Gastroesophageal sphincter (tissue), 3 donors: ENCODE data around the gene CLIC4.

Experiments used
- CTCF ChIP-seq, 4 experiments: fragments of 200-600 bp in 2 of 4; fragments of 450-650 bp in 2 of 4; sonication (generic) in 1 of 4; IDR thresholded peaks; one replicate each; pipeline ENCODE4 v1.5.1; 2017 to 2019; ENCODE audit warnings: antibody characterized with exemption in 4 of 4, mild to moderate bottlenecking in 2 of 4, moderate library complexity in 2 of 4
- EP300 ChIP-seq: sonication (generic); formaldehyde crosslinking; IDR thresholded peaks from one replicate; pipeline ENCODE4 v1.6.1; 2017; ENCODE audit warnings: antibody characterized with exemption, mild to moderate bottlenecking
- POLR2AphosphoS5 ChIP-seq: sonication (generic); formaldehyde crosslinking; IDR thresholded peaks from one replicate; pipeline ENCODE4 v1.6.1; 2017; ENCODE audit warnings: antibody characterized with exemption

GRCh38 chr1:24726741-24727140 is 18.5 kb upstream of the CLIC4 start:
- TF ChIP-seq POLR2AphosphoS5 (no peak), CTCF (IDR thresholded peaks at IDR 0.05) (no peak), EP300 (no peak)
